Ovary (tissue), 9 donors: ENCODE measurements around the gene RNF166. TPM values are rescaled to one million over a fixed set of nuclear protein-coding genes. Genes with fewer than 3 reads are reported as not detected.

Experiments used
- DNase-seq, 5 donors: peaks; one replicate each; pipeline ENCODE4 v3.0.0-alpha.2; 2019 to 2020
- H3K27ac ChIP-seq, 2 donors: fragments of 200-600 bp; one replicate each; pipeline versions ENCODE4 v1.5.1 to v1.8.0; 2019 to 2022
- H3K27me3 ChIP-seq: fragments of 200-600 bp; one replicate; pipeline ENCODE4 v1.8.0; 2022
- H3K36me3 ChIP-seq: fragments of 200-600 bp; sonication (generic); one replicate; pipeline ENCODE4 v1.5.1; 2019
- H3K4me1 ChIP-seq: one replicate; pipeline ENCODE4 v1.8.1; 2013; ENCODE audit warnings: mild to moderate bottlenecking, moderate library complexity; ENCODE audit not compliant: insufficient read depth
- H3K4me3 ChIP-seq: fragments of 200-600 bp; sonication (generic); one replicate; pipeline ENCODE4 v1.5.1; 2017
- H3K9me3 ChIP-seq, 2 donors: fragments of 200-600 bp in 1 of 2; sonication (generic) in 1 of 2; one replicate each; pipeline versions ENCODE4 v1.5.1 to v1.8.1; 2013 to 2019; ENCODE audit warnings: mild to moderate bottlenecking in 1 of 2, moderate library complexity in 1 of 2
- EP300 ChIP-seq: sonication (generic); formaldehyde crosslinking; IDR thresholded peaks from one replicate; pipeline ENCODE4 v1.6.1; 2017; ENCODE audit warnings: antibody characterized with exemption
- POLR2A ChIP-seq: fragments of 450-650 bp; IDR thresholded peaks from one replicate; pipeline ENCODE4 v1.6.1; 2017; ENCODE audit warnings: antibody characterized with exemption, mild to moderate bottlenecking, moderate library complexity
- WGBS, 3 donors: extraction: QIAGEN DNeasy Blood & Tissue Kit in 1 of 3; methylation state at CpG; one replicate each; pipeline versions ENCODE4 v1.1.5 to v1.1.7; 2013 to 2017; 5-methylcytosine and 5-hydroxymethylcytosine counted together
- intact Hi-C, 4 donors: fragments of 100-400 bp; cut with DNase I; formaldehyde crosslinking; loops; one replicate each; pipeline versions ENCODE4 v1.11.0 to v1.15.1; 2022 to 2023
- polyA plus RNA-seq, 2 donors: library from polyadenylated mRNA; stranded (reverse); fragments of 200-250 nt in 1 of 2; fragments of 350-450 nt in 1 of 2; fragmentation: Illumina TruSeq in 1 of 2; extraction: RNeasy Lipid Tissue Mini Kit (QIAGEN cat#74804) in 1 of 2; gene quantifications; one replicate each; pipeline ENCODE4 v1.2.3, GENCODE V29; 2013 to 2014
- total RNA-seq, 7 donors: library from RNA; depleted of rRNA in 2 of 7; stranded (reverse); fragments of >200 nt in 2 of 7; fragmentation: NEBNext Ultra II Directional in 3 of 7; extraction: Animal tissue kit (Norgen Biotek cat#: 25700) in 3 of 7; gene quantifications; one replicate each; pipeline versions ENCODE4 v1.1.0 to v1.2.4, GENCODE V29; 2016 to 2023
- TF ChIP-seq, protein P1 (sequence below), 3 donors: fragments of 450-650 bp in 2 of 3; fragments of 200-600 bp in 1 of 3; IDR thresholded peaks; one replicate each; pipeline versions ENCODE4 v1.5.1 to v1.8.0; 2016 to 2022; ENCODE audit warnings: antibody characterized with exemption in 3 of 3, mild to moderate bottlenecking in 1 of 3
- donor health status: DM: no; HTN: no; CAD: no; lungs with moderate emphysema.
- donor health status: DM: no; HTN: no; CAD: no.
- donor health status: Bipolar disorder and iron deficiency.
- donor health status: DM: yes; HTN: yes; CAD: no.
- donor health status: DM: no; HTN: no; CAD: no.
- donor health status: DM: yes; HTN: yes; CAD: no.

RNF166 gene
- total and polyA plus RNA-seq, 9 donors: 4.7 to 26.5 (median 20.9) TPM

- Histone ChIP-seq H3K27me3 (no peaks in the 10 kb centered on the region), H3K36me3 (no peaks in the 10 kb centered on the region), H3K9me3 (no peaks in the 10 kb centered on the region), H3K4me1 (no peaks in the 10 kb centered on the region), H3K4me3 (no peak overlapping the region), H3K27ac (no peak overlapping the region)
- intact Hi-C loops: no loop called here
- 83 to 86% (median 85%) methylated on average over 41 to 42 of the region's 42 CpGs for WGBS, 3 donors
- TF ChIP-seq EP300 (no peak), POLR2A (no peak)
- TF ChIP-seq, protein P1, sequence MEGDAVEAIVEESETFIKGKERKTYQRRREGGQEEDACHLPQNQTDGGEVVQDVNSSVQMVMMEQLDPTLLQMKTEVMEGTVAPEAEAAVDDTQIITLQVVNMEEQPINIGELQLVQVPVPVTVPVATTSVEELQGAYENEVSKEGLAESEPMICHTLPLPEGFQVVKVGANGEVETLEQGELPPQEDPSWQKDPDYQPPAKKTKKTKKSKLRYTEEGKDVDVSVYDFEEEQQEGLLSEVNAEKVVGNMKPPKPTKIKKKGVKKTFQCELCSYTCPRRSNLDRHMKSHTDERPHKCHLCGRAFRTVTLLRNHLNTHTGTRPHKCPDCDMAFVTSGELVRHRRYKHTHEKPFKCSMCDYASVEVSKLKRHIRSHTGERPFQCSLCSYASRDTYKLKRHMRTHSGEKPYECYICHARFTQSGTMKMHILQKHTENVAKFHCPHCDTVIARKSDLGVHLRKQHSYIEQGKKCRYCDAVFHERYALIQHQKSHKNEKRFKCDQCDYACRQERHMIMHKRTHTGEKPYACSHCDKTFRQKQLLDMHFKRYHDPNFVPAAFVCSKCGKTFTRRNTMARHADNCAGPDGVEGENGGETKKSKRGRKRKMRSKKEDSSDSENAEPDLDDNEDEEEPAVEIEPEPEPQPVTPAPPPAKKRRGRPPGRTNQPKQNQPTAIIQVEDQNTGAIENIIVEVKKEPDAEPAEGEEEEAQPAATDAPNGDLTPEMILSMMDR (IDR thresholded peaks at IDR 0.05): no peak
- no peak for DNase-seq
These were observed 8.5 kb upstream of the RNF166 start for GRCh38 chr16:88714420-88715302.

DNA sequence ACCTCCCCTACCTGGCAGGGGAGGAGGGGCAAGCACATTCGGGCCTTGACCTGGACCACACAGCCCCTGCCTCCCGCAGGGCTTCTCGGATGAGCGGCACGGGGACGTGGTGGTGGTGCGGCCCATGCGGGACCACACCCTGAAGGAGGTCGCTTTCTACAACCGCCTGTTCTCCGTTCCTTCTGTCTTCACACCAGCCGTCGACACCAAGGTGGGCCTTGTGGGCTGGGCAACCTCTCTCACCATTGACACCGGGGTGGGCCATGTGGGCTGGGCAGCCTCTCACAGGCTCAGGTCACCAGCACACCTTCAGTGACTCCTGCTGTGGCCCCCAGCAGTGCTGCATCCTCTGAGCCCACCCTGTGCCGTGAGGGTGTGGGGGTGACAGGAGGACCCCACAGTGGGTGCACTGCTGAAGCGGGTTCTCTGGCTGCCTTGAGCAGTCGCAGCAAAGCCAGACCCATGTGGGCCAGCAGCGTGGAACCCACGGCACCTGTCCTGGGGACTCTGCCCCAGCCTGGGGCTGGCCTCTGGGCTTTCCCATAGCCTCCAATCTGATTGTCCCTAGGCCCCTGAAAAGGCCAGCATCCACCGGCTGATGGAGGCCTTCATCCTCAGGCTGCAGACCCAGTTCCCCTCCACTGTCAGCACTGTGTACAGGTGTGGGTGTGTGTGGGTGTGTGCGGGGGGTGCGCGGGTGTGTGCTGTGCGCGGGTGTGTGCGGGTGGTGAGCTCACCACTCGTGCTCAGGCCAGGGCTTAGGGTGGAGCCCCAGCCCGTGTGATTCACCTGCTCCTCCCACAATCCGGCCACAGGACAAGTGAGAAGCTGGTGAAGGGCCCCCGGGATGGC, 7.6 kb upstream of the RNF166 start:
- intact Hi-C loops: no loop called here
- Histone ChIP-seq H3K4me3 (no peak overlapping the region), H3K4me1 (no peaks in the 10 kb centered on the region), H3K27ac (no peak overlapping the region), H3K9me3 (no peaks in the 10 kb centered on the region), H3K36me3 (no peaks in the 10 kb centered on the region), H3K27me3 (no peaks in the 10 kb centered on the region)
- TF ChIP-seq POLR2A (no peak), EP300 (no peak)
- TF ChIP-seq, protein P1 (IDR thresholded peaks at IDR 0.05): no peak
- no peak for DNase-seq
- WGBS, 3 donors: 84 to 86% (median 85%) methylated on average over 25 to 30 of the region's 30 CpGs

GRCh38 chr16:88713054-88713453, 6.8 kb upstream of the RNF166 start:
- intact Hi-C loops: no loop called here
- no peak for DNase-seq
- Histone ChIP-seq H3K9me3 (no peaks in the 10 kb centered on the region), H3K27me3 (no peaks in the 10 kb centered on the region), H3K36me3 (no peaks in the 10 kb centered on the region), H3K27ac (no peak overlapping the region), H3K4me3 (no peak overlapping the region), H3K4me1 (no peaks in the 10 kb centered on the region)
- TF ChIP-seq EP300 (no peak), POLR2A (no peak)
- TF ChIP-seq, protein P1 (IDR thresholded peaks at IDR 0.05): no peak
- 75 to 80% (median 75%) methylated on average over 1 to 15 of the region's 15 CpGs for WGBS, 3 donors

GRCh38 chr16:88712362-88712979, 6.3 kb upstream of the RNF166 start:
- no peaks in the 10 kb centered on the region for H3K36me3 ChIP-seq
- H3K27ac ChIP-seq: no peak overlapping the region
- no peak for DNase-seq
- H3K4me1 ChIP-seq: no peaks in the 10 kb centered on the region
- H3K9me3 ChIP-seq: no peaks in the 10 kb centered on the region
- WGBS, 3 donors: 76 to 82% (median 77%) methylated on average over 13 to 25 of the region's 25 CpGs
- H3K27me3 ChIP-seq: no peaks in the 10 kb centered on the region
- TF ChIP-seq, protein P1 (IDR thresholded peaks at IDR 0.05): no peak
- TF ChIP-seq EP300: no peak
- TF ChIP-seq POLR2A: no peak
- intact Hi-C loops: no loop called here
- H3K4me3 ChIP-seq: no peak overlapping the region
